Endometrium (tissue), 2 donors: ENCODE data around the gene TUBA3E.
A peak's percentile ranks its signal among the peaks of the same experiment; 100 is the strongest.
"Not testable (repeated sequence)": the region's sequence is repeated elsewhere in the genome, so short reads cannot be mapped to it uniquely, and the experiment has no call there.

Experiments used
- FAIRE-seq: peaks from 2 replicates; lab custom pipeline; 2012; peaks lifted over from hg19 to GRCh38; lab: Jason Lieb, UNC
- donor health status: control.
- donor health status: control.

TUBA3E gene

DNA sequence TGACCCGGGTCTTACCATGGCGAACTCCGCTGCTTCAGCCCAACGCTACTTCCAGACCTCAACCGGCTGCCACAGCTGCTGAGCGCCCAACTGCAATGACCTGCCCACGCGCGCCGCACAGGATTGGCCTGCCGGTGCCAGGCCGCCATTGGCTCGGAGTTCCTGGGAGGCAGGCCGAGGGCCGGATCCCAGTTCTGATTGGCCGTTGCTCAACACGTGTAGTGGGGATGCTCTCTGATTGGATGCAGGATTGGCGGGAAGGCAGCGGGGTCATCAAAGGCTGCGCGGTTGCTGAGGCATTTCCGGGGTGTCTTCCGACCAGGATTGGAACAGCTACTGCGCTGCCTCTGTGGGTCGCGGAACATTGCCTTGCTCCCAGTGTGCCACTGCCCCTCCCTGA lies at the start of gene TUBA3E:
TSS of gene TUBA3E (minus strand) at position 97 of the 400 bp plus-strand sequence. CDS start at position 18, 79 bp downstream.
- no peak for FAIRE-seq

- FAIRE-seq, result no peak
These were observed 48.2 kb upstream of the TUBA3E start for GRCh38 chr2:130246430-130246829.

DNA sequence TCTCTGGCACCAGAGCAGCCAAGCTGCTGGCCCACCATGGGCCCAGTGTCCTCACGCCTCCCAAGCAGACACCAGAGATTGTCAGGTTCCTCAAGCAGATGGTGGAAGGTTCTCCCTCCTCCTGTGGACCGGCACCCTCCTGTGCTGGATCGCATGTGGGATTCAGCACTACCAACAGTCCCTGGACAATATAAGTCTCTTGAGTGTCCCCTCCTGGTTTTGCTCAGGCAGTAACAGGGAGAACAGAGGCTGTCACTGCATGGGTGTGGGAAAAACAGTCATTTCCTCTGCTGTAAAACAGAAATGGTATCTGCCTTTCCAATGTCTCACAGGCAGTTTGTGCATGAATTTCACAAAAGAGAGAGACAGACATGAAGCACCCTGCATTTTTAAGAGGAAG lies 47.7 kb upstream of the TUBA3E start:
- no peak for FAIRE-seq

GRCh38 chr2:130243359-130243758 lies 45.1 kb upstream of the TUBA3E start:
- no peak for FAIRE-seq

DNA sequence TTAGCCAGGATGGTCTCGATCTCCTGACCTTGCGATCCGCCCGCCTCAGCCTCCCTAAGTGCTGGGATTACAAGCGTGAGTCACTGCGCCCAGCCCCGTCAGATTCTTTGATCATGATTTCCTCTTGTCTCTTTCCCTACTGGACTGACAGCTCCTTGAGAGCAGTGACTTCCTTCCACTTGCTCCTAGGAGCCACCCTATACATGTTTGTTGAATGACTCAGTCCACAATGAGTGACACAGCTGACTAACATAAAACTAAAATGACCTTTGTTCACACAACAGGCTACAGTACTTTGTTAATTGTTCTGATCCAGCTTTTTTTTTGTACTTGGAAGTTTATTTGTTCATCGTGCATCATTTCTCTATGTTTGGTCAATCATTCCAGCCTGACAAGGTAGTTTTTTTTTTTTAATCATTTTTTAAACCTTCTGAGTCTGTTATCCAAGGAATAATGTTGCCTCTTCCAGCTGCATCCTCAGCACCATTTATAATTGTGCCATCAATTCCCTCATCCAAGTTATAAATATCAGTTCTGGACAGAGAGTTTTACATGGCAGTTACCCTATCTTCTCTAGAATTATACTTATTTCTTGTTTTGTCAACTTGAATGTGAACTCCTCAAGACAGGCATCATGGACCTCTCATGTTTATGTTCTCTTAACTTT lies 42.9 kb upstream of the TUBA3E start:
- no peak for FAIRE-seq

DNA sequence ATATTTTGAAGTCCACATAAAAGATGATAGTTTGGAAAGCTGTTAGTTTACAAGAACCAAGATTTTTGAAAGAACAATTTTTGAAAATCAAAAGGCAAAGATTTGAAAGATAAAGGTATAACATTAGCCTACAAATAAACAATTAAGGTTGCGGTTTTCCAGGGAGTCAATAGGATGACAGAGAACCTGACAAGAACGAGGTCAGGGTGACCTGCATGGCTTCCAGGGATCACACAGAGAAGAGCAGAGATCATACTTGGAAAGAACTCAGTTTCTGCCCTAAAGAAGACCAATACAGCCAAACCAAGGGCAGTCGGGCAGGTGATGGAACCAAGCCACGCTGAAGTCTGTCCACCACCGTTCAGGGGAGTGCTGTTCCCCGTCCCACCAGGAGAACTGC lies 41.3 kb upstream of the TUBA3E start:
- peak; percentile 95 for FAIRE-seq

GRCh38 chr2:130233066-130233465 lies 34.8 kb upstream of the TUBA3E start:
- FAIRE-seq, result not testable (repeated sequence)

DNA sequence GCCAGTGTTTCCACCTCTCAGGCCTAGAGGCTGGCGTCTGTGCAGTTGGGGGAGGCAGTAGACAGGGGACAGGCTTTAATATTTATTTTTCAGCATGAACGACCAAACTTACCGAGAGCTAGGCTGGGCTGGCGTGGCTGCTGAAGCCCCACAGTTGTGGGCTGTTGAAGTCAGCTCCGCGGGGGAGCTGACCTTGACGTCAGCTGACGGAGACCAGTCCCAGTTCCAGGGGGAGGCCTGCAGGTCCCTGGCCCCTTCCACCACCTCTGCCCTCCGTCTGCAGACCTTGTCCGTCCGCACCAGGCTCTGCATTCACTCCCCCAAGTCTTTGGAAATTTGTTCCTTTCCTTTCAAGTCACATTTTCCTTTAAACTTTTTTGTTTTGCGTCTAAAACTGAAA lies 33.4 kb upstream of the TUBA3E start:
- FAIRE-seq, result no peak

DNA sequence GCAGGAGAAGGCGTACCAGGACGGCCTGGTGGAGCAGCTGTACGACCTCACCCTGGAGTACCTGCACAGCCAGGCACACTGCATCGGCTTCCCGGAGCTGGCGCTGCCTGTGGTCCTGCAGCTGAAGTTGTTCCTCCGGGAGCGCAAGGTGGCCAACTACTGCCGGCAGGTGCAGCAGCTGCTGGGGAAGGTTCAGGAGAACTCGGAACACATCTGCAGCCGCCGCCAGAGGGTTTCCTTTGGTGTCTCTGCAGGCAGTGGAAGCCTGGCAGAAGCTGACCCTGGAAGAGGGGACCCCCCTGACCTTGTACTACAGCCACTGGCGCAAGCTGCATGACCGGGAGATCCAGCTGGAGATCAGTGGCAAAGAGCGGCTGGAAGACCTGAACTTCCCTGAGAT lies 32.7 kb upstream of the TUBA3E start:
- not testable (repeated sequence) for FAIRE-seq

GRCh38 chr2:130230376-130230775 lies 32.1 kb upstream of the TUBA3E start:
- FAIRE-seq, result not testable (repeated sequence)

DNA sequence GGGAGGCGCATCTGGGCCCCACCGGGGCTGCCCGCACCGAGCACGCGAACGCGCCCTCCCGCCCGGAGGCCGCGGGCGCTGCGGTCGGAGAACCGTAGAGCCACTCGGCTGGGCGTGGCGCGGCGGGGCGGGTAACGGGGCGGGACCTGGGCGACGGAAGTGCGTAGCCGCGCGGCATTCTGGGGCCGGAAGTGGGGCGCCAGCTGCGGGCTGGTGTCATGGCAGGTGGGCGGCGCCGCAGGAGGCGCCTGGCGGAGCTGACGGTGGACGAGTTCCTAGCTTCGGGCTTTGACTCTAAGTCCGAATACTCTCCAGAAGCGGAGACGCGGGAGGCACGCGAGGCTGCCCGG lies 30.9 kb upstream of the TUBA3E start:
- FAIRE-seq, result not testable (repeated sequence)

GRCh38 chr2:130228467-130229160 lies 30.4 kb upstream of the TUBA3E start:
- not testable (repeated sequence) for FAIRE-seq

DNA sequence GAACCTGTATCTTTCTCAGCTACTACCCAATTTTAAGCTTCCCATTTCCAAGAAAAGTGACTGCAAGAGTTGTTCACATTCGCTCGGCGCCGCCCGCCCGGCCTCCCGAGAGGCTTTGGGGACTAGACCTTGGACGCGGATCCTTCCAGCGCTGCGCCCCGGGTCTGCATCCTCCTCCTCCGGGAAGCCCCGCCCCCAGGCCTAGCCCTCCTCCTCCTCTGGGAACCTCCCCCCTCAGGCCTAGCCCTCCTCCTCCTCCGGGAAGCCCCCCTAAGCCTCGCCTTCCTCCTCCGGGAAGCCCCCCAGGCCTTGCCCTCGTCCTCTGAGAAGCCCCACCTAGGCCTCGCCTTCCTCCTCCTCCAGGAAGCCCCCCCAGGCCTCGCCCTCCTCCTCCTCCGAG lies 29.8 kb upstream of the TUBA3E start:
- FAIRE-seq, result not testable (repeated sequence)

DNA sequence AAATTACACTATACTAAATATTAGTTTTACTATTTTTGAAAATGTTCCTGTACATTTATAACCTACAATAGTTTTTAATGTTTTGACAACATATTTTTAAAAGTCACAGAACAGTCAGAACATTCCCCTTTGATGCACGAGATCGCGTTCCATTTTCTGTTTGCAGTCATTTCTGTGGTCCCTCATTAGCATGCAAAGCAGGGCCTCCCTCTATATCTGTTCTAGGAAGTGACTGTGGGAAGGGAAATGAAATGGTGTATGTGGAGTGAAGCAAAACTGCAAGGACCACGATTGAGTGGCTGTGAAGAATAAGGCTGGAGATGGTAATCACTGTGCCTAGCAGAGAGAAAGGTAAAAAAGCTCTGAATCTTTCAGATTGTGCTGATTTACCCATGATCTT lies 24.3 kb upstream of the TUBA3E start:
- peak; percentile 54 for FAIRE-seq

GRCh38 chr2:130220505-130220904 lies 22.3 kb upstream of the TUBA3E start:
- FAIRE-seq, result not testable (repeated sequence)

DNA sequence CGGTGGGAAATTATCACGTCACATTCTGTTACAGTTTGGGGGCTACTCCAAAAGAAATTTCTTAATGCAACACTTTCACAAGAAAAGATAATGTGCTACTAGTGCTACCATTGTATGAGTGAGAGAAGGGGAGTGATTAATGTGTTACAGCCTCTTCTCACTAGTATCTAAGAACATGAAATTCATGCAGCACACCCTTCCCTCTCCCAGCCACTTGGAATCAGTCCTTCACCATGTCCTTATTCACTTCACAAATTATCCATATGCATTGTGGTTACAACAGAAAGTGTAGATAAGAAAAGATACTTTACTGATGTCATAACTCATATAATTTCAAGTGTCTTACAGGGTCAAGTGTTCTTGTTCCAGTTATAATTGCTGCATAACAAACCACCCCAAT lies 20.9 kb upstream of the TUBA3E start:
- FAIRE-seq, result not testable (repeated sequence)

GRCh38 chr2:130207051-130207450 lies 8.8 kb upstream of the TUBA3E start:
- not testable (repeated sequence) for FAIRE-seq

- not testable (repeated sequence) for FAIRE-seq
These were observed 4.9 kb upstream of the TUBA3E start for GRCh38 chr2:130203150-130203549.

- not testable (repeated sequence) for FAIRE-seq
These were observed 4.3 kb upstream of the TUBA3E start for GRCh38 chr2:130202518-130202917.

GRCh38 chr2:130196052-130196451 lies 2.2 kb downstream of the TUBA3E start:
- not testable (repeated sequence) for FAIRE-seq

DNA sequence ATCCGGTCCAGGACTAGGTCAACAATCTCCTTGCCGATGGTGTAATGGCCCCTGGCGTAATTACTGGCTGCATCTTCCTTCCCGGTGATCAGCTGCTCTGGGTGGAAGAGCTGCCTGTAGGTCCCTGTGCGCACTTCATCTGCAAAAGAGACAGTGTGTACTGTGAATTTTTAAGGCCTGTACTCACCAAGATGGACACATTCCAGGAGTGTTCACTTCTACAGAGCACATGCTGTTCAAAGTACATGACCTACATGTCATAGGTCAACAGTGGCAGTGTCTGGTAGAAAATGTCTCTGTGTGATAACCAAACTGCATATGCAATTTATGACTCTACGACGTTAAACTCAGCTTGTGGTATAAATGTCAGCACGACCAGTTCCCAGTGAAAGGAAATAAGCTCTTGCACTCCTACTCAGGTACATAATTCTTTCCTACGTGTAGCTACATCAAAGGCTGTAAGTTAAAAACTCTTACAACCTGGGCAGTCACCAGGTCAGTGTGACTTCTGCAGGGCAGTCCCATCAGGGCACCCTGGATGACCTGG lies 3.1 kb downstream of the TUBA3E start:
- FAIRE-seq, result not testable (repeated sequence)

- FAIRE-seq, result not testable (repeated sequence)
These were observed 4.4 kb downstream of the TUBA3E start for GRCh38 chr2:130193824-130194223.

DNA sequence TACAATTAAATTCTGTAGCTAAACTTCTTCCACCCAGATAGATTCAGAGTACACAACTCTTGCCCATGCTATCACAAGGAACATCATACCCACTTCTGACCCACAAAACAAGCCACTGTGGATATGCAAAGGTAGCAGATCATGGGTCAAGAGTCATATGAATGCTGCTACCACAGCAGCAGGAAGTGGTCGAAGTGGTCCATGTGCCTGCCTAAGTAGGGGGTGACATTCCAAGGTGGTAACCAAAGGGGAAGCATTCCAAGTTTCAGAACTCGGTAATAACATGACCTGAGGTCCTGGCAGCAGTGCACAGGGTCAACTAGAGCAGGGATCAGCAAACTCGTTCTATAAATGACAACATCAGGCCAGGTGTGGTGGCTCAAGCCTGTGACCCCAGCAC lies 5.8 kb downstream of the TUBA3E start:
- FAIRE-seq, result not testable (repeated sequence)
